Transverse colon (tissue), 4 donors: ENCODE data around the gene LAPTM5. TPM values are rescaled to one million over a fixed set of nuclear protein-coding genes. Genes with fewer than 3 reads are reported as not detected.

Experiments used
- DNase-seq: peaks from one replicate; pipeline ENCODE4 v3.0.0-alpha.2; 2019
- H3K27ac ChIP-seq, 4 donors: fragments of 200-600 bp; sonication (generic); 2 replicates each; pipeline ENCODE4 v1.5.1; 2016 to 2018; ENCODE audit warnings: inconsistent platforms in 4 of 4
- H3K27me3 ChIP-seq: fragments of 200-600 bp; sonication (generic); 2 replicates; pipeline ENCODE4 v1.5.1; 2017; ENCODE audit warnings: inconsistent platforms
- H3K36me3 ChIP-seq, 4 donors: fragments of 200-600 bp; sonication (generic); 2 replicates each; pipeline ENCODE4 v1.5.1; 2017 to 2019; ENCODE audit warnings: inconsistent platforms in 4 of 4
- H3K4me1 ChIP-seq, 4 donors: fragments of 200-600 bp; sonication (generic); 2 replicates each; pipeline ENCODE4 v1.5.1; 2017 to 2020; ENCODE audit warnings: inconsistent platforms in 4 of 4
- H3K4me3 ChIP-seq, 4 donors: fragments of 200-600 bp; sonication (generic); 1 replicate in 1 of 4; 2 replicates in 3 of 4; pipeline versions ENCODE4 v1.5.1 to v1.6.1; 2017 to 2019; ENCODE audit warnings: inconsistent platforms in 4 of 4
- H3K9me3 ChIP-seq, 2 donors: fragments of 200-600 bp; sonication (generic); 2 replicates each; pipeline ENCODE4 v1.5.1; 2017 to 2019; ENCODE audit warnings: inconsistent platforms in 2 of 2
- EP300 ChIP-seq: sonication (generic); formaldehyde crosslinking; IDR thresholded peaks from one replicate; pipeline ENCODE4 v1.6.1; 2017; ENCODE audit warnings: antibody characterized with exemption, low read depth
- POLR2A ChIP-seq: fragments of 450-650 bp; IDR thresholded peaks from one replicate; pipeline ENCODE4 v1.6.1; 2016; ENCODE audit warnings: antibody characterized with exemption, mild to moderate bottlenecking, moderate library complexity
- POLR2AphosphoS5 ChIP-seq, 3 donors: sonication (generic); formaldehyde crosslinking; IDR thresholded peaks; one replicate each; pipeline ENCODE4 v1.6.1; 2016; ENCODE audit warnings: antibody characterized with exemption in 3 of 3
- WGBS, 2 donors: methylation state at CpG; one replicate each; pipeline ENCODE4 v1.1.5; 2018; ENCODE audit warnings: low coverage in 1 of 2; 5-methylcytosine and 5-hydroxymethylcytosine counted together
- in situ Hi-C, 4 donors: fragments of 200-750 bp; cut with MboI; loops; one replicate each; pipeline versions ENCODE4 v1.15.0 to v1.15.1; 2017; ENCODE audit warnings: low sequenced_read_pairs in 3 of 4, low pct_ligation_motif_present in 1 of 4, low pct_unique_long_range_greater_than_20kb in 1 of 4
- intact Hi-C: fragments of 100-400 bp; cut with DNase I; formaldehyde crosslinking; loops from one replicate; pipeline ENCODE4 v1.15.1; 2023; ENCODE audit warnings: low total_unique reads
- total RNA-seq, 4 donors: library from RNA; depleted of rRNA; stranded (reverse); fragments of >200 nt; gene quantifications; one replicate each; pipeline ENCODE4 v1.1.0, GENCODE V29; 2016
- TF ChIP-seq, protein P1 (sequence below), 5 experiments: fragments of 200-600 bp in 3 of 5; fragments of 450-650 bp in 2 of 5; sonication (generic) in 3 of 5; IDR thresholded peaks; 1 replicate in 2 of 5; 2 replicates in 3 of 5; pipeline ENCODE4 v1.5.1; 2016 to 2017; ENCODE audit warnings: antibody characterized with exemption in 5 of 5, inconsistent platforms in 3 of 5, mild to moderate bottlenecking in 2 of 5, moderate library complexity in 1 of 5

Gene LAPTM5
- total RNA-seq, 4 donors from 2014 or later, result 5.2 to 66.6 (median 34.5) TPM

DNA sequence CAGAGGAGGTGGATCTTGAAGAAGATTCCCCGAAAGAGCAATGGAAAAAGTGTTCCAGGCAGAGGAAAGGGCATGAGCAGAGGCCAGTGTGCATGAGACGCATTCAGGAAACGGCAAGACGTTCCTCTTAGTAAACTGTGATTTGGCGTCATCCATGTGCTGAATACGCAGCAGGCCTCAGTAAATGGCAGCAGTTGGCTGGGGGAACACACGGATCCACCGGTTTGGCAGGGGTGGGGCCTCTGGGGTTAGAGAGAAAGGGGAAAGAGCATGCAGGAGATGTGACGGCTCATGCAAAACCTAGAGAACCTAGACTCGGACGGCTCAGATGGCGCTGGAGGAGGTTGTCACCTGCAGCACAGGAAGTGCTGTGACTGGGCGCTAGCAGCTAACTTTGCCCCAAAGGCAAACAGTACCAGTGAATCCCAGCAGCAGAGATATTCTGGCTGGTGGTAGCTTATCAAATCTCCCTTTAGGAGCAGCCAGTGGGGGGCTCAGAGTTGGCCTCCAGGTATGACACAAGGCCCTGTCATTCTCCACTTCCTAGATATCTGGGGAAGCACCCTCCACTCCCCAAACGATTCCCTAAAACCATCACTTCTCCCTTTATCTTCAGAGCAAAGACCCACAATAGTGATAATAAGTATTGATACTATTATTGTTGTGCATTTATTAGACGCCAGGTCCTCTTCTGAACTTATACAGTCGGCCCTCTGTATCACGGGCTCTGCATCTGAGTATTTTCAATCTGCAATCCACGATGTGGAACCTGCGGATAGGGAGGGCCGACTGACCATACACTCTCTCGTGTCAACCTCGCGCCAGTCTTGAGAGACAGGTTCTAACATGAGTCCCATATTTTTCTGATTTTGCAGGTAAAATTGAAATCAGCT lies 7.6 kb downstream of the LAPTM5 start:
- H3K27me3 ChIP-seq, result no peaks in the 10 kb centered on the region
- H3K4me3 ChIP-seq, result no peak overlapping the region
- peak; percentile 63 for DNase-seq
- no peaks in the 10 kb centered on the region for H3K36me3 ChIP-seq
- H3K4me1 ChIP-seq, result peaks cover 0 to 59% (median 17%) of the 10 kb centered on the region in 4 donors
- in situ Hi-C loops (no loop called here), intact Hi-C loops (no loop called here)
- WGBS, 2 donors, result 74 to 83% methylated on average over 13 to 23 of the region's 23 CpGs
- TF ChIP-seq, protein P1, sequence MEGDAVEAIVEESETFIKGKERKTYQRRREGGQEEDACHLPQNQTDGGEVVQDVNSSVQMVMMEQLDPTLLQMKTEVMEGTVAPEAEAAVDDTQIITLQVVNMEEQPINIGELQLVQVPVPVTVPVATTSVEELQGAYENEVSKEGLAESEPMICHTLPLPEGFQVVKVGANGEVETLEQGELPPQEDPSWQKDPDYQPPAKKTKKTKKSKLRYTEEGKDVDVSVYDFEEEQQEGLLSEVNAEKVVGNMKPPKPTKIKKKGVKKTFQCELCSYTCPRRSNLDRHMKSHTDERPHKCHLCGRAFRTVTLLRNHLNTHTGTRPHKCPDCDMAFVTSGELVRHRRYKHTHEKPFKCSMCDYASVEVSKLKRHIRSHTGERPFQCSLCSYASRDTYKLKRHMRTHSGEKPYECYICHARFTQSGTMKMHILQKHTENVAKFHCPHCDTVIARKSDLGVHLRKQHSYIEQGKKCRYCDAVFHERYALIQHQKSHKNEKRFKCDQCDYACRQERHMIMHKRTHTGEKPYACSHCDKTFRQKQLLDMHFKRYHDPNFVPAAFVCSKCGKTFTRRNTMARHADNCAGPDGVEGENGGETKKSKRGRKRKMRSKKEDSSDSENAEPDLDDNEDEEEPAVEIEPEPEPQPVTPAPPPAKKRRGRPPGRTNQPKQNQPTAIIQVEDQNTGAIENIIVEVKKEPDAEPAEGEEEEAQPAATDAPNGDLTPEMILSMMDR (IDR thresholded peaks at IDR 0.05), result no peak
- TF ChIP-seq POLR2AphosphoS5 (IDR thresholded peaks at IDR 0.05), result peak in 2 of 3 donors; percentile 26 to 27
- no peaks in the 10 kb centered on the region for H3K9me3 ChIP-seq
- H3K27ac ChIP-seq, result peak overlapping the region; percentile 40 to 84 (median 56)

DNA sequence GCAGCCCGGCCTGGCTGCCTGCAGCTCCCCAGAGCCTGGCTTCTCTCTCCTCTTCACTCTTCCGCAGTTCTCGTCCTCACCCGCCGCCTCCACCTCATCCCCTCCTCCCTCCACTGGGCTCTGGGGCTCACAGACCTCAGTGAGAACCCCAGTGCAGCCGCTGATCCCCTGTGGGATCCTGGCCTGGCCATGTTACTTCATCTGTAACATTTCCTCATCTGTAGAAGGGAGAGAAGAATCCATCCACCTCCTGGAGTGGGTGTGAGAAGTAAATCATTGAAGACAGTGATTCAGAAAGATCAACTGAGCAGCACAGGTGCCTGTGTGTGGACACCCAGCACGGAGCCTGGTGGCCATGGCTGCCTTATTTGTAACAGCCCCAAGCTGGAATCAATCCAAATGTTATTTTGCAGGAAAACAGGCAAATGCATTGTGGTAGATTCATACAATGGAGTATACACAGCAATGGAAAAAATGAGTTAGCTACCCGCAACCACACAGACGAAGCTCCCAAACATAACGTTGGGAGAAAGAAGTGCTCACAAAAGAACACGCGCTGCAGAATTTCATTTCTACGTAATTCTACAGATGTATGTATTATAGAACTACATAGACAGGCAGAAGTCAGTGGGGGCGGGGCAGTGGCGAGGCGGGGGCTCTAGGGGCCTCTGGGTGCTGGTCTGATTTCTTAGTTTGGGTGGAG lies 8.7 kb downstream of the LAPTM5 start:
- H3K27ac ChIP-seq, result peak overlapping the region; percentile 40 to 84 (median 56)
- in situ Hi-C loops (no loop called here), intact Hi-C loops (no loop called here)
- 65 to 67% methylated on average over 8 to 16 of the region's 16 CpGs for WGBS, 2 donors
- no peak for DNase-seq
- H3K27me3 ChIP-seq, result no peaks in the 10 kb centered on the region
- peaks cover 0 to 67% (median 17%) of the 10 kb centered on the region in 4 donors for H3K4me1 ChIP-seq
- TF ChIP-seq POLR2A (no peak), POLR2AphosphoS5 (IDR thresholded peaks at IDR 0.05) (no peak), EP300 (no peak)
- TF ChIP-seq, protein P1 (IDR thresholded peaks at IDR 0.05), result no peak
- no peaks in the 10 kb centered on the region for H3K36me3 ChIP-seq
- no peaks in the 10 kb centered on the region for H3K9me3 ChIP-seq
- H3K4me3 ChIP-seq, result no peak overlapping the region

DNA sequence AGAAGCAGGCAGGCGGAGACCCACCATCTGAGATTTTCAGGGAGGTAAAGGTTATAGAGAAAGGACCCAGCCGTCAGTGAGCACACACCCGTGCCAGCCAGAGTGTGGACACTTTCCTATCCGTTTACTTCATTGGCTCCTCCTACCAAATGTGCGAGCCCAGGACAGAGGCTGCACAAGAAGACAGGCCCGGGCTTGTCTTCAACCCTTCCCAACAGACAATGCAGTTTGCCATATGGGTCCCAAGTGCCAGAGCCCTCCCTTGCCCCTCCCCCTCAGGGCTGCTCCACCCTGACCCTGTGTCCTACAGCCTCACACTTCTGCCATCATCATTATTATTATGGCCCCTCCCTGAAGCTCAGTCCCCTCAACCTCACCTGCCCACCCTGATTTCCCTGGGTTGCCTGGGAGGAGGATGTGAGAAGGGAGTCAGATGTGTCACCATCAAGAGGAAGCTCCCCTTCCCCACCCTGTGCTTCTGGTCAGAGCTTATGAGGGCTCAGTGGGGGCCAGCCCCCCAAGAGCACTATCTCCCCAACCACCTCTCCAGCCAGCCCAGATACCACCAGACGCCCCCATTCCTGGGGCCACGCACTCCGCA lies 9.4 kb downstream of the LAPTM5 start:
- 51% methylated on average over 9 of the region's 9 CpGs; no CpG with 5 or more reads in 1 of the 2 donors for WGBS, 2 donors
- peak overlapping the region; percentile 40 to 84 (median 56) for H3K27ac ChIP-seq
- no peaks in the 10 kb centered on the region for H3K9me3 ChIP-seq
- H3K27me3 ChIP-seq, result no peaks in the 10 kb centered on the region
- TF ChIP-seq EP300, result no peak
- no peak for TF ChIP-seq POLR2A
- TF ChIP-seq POLR2AphosphoS5 (IDR thresholded peaks at IDR 0.05), result no peak
- TF ChIP-seq, protein P1 (IDR thresholded peaks at IDR 0.05), result no peak
- intact Hi-C loops (no loop called here), in situ Hi-C loops (no loop called here)
- no peak for DNase-seq
- no peak overlapping the region for H3K4me3 ChIP-seq
- H3K4me1 ChIP-seq, result peaks cover 0 to 67% (median 17%) of the 10 kb centered on the region in 4 donors
- H3K36me3 ChIP-seq, result no peaks in the 10 kb centered on the region
